Right lobe of liver (tissue), 6 donors: Measurements from ENCODE around the gene PDLIM3. TPM values are rescaled to one million over a fixed set of nuclear protein-coding genes. Genes with fewer than 3 reads are reported as not detected.

Source experiments
- ATAC-seq, 4 donors: fragments of 200-7000 bp; cut with Tn5 transposase; one replicate each; pipeline ENCODE4 v1.9.1; 2020; ENCODE audit warnings: mild to moderate bottlenecking in 4 of 4, moderate library complexity in 4 of 4
- DNase-seq, 3 donors: peaks; one replicate each; pipeline ENCODE4 v3.0.0-alpha.2; 2020
- H3K27ac ChIP-seq, 3 donors: fragments of 200-600 bp; one replicate each; pipeline ENCODE4 v1.8.0; 2022
- H3K27me3 ChIP-seq, 2 donors: fragments of 200-600 bp; one replicate each; pipeline ENCODE4 v1.8.0; 2022
- H3K36me3 ChIP-seq, 4 donors: fragments of 200-600 bp; sonication (generic) in 1 of 4; one replicate each; pipeline versions ENCODE4 v1.5.1 to v1.8.0; 2017 to 2022; ENCODE audit warnings: control low read depth in 1 of 4
- H3K4me1 ChIP-seq, 4 donors: fragments of 200-600 bp; sonication (generic) in 1 of 4; one replicate each; pipeline versions ENCODE4 v1.5.1 to v1.8.0; 2017 to 2022; ENCODE audit warnings: control low read depth in 1 of 4
- H3K4me3 ChIP-seq, 3 donors: fragments of 200-600 bp; one replicate each; pipeline ENCODE4 v1.8.0; 2022
- H3K9me3 ChIP-seq, 4 donors: fragments of 200-600 bp; sonication (generic) in 1 of 4; one replicate each; pipeline versions ENCODE4 v1.5.1 to v1.8.0; 2017 to 2022; ENCODE audit warnings: control low read depth in 1 of 4
- CTCF ChIP-seq, 4 donors: fragments of 200-600 bp in 3 of 4; fragments of 450-650 bp in 1 of 4; IDR thresholded peaks; one replicate each; pipeline versions ENCODE4 v1.5.1 to v1.8.0; 2016 to 2022; ENCODE audit warnings: antibody characterized with exemption in 4 of 4, mild to moderate bottlenecking in 2 of 4
- POLR2A ChIP-seq: fragments of 450-650 bp; IDR thresholded peaks from one replicate; pipeline ENCODE4 v1.6.1; 2017; ENCODE audit warnings: antibody characterized with exemption, mild to moderate bottlenecking
- WGBS: methylation state at CpG from one replicate; pipeline ENCODE4 v1.1.6; 2018; ENCODE audit warnings: low coverage, low lambda C conversion rate; ENCODE audit not compliant: insufficient coverage; ENCODE audit errors: missing lambda C conversion rate; 5-methylcytosine and 5-hydroxymethylcytosine counted together
- intact Hi-C, 2 donors: fragments of 100-400 bp; cut with DNase I; formaldehyde crosslinking; loops; one replicate each; pipeline versions ENCODE4 v1.11.2 to v1.14.1; 2022
- total RNA-seq, 6 experiments: library from RNA; depleted of rRNA in 2 of 6; stranded (reverse); fragments of >200 nt in 2 of 6; fragmentation: NEBNext Ultra II Directional in 3 of 6; extraction: Animal tissue kit (Norgen Biotek cat#: 25700) in 3 of 6; gene quantifications; one replicate each; pipeline versions ENCODE4 v1.1.0 to v1.2.4, GENCODE V29; 2016 to 2023
- donor health status: DM: no; HTN: yes; CAD: no.
- donor health status: DM: no; HTN: no; CAD: no.
- donor health status: DM: no; HTN: no; CAD: no.
- donor health status: DM: no; HTN: yes; CAD: no.
- donor health status: DM: no; HTN: yes; CAD: no.

The PDLIM3 gene
- total RNA-seq, 6 experiments from 2014 or later: 1.8 to 23.7 (median 6.1) TPM

GRCh38 chr4:185506422-185506821, 28.9 kb downstream of the PDLIM3 start:
- TF ChIP-seq POLR2A (no peak), CTCF (IDR thresholded peaks at IDR 0.05) (no peak)
- H3K4me3 ChIP-seq: no peak overlapping the region
- no peaks in the 10 kb centered on the region for H3K36me3 ChIP-seq
- no peak overlapping the region for H3K27ac ChIP-seq
- DNase-seq (no peak), ATAC-seq (no peak)
- no peaks in the 10 kb centered on the region for H3K9me3 ChIP-seq
- H3K27me3 ChIP-seq: no peaks in the 10 kb centered on the region
- peaks cover 0 to 1% (median 0%) of the 10 kb centered on the region in 4 donors for H3K4me1 ChIP-seq
- WGBS: 93% methylated on average over 20 of the region's 20 CpGs
- intact Hi-C loops: no loop called here

GRCh38 chr4:185504098-185505047, 30.9 kb downstream of the PDLIM3 start:
- WGBS: 41% methylated on average over 21 of the region's 21 CpGs
- H3K4me3 ChIP-seq: peak overlapping the region in 2 of 3 donors; percentile 29 to 38

GRCh38 chr4:185502386-185502785, 32.9 kb downstream of the PDLIM3 start:
- no peak for DNase-seq
- Histone ChIP-seq H3K9me3 (no peaks in the 10 kb centered on the region), H3K4me1 (peaks cover 0 to 15% (median 0%) of the 10 kb centered on the region in 4 donors), H3K36me3 (no peaks in the 10 kb centered on the region), H3K27ac (no peak overlapping the region), H3K27me3 (no peaks in the 10 kb centered on the region), H3K4me3 (no peak overlapping the region)
- intact Hi-C loops: no loop called here
- 76% methylated on average over 11 of the region's 11 CpGs for WGBS
- ATAC-seq: no peak
- TF ChIP-seq POLR2A (no peak), CTCF (IDR thresholded peaks at IDR 0.05) (no peak)

More at GRCh38 chr4:185504098-185505047, 30.9 kb downstream of the PDLIM3 start:
- peak overlapping the region; percentile 61 to 95 (median 82) for H3K27ac ChIP-seq
- intact Hi-C loops: no loop called here
- ATAC-seq (peak; percentile 76 to 96 (median 88)), DNase-seq (peak; percentile 83 to 92 (median 88))
- H3K27me3 ChIP-seq: no peaks in the 10 kb centered on the region
- H3K9me3 ChIP-seq: no peaks in the 10 kb centered on the region
- no peaks in the 10 kb centered on the region for H3K36me3 ChIP-seq
- TF ChIP-seq CTCF (IDR thresholded peaks at IDR 0.05): peak in 1 of 4 donors; percentile 5
- TF ChIP-seq POLR2A: peak; percentile 37
- H3K4me1 ChIP-seq: peaks cover 0 to 15% (median 0%) of the 10 kb centered on the region in 4 donors

- H3K36me3 ChIP-seq: no peaks in the 10 kb centered on the region
- ATAC-seq (peak in 2 of 4 donors; percentile 30 to 48), DNase-seq (peak in 1 of 3 donors; percentile 68)
- no peak overlapping the region for H3K27ac ChIP-seq
- 22% methylated on average over 1 of the region's 1 CpG for WGBS
- H3K4me3 ChIP-seq: no peak overlapping the region
- peaks cover 0 to 15% (median 0%) of the 10 kb centered on the region in 4 donors for H3K4me1 ChIP-seq
- TF ChIP-seq POLR2A: no peak
- no peak for TF ChIP-seq CTCF (IDR thresholded peaks at IDR 0.05)
- intact Hi-C loops: no loop called here
- no peaks in the 10 kb centered on the region for H3K9me3 ChIP-seq
- no peaks in the 10 kb centered on the region for H3K27me3 ChIP-seq
Observed at GRCh38 chr4:185500576-185500975, 34.7 kb downstream of the PDLIM3 start.
